Measurements from ENCODE around the gene MACROD1. TPM values are rescaled to one million over a fixed set of nuclear protein-coding genes. Genes with fewer than 3 reads are reported as not detected.

MACROD1 gene, protein sequence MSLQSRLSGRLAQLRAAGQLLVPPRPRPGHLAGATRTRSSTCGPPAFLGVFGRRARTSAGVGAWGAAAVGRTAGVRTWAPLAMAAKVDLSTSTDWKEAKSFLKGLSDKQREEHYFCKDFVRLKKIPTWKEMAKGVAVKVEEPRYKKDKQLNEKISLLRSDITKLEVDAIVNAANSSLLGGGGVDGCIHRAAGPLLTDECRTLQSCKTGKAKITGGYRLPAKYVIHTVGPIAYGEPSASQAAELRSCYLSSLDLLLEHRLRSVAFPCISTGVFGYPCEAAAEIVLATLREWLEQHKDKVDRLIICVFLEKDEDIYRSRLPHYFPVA
- 10 to 100 TPM in 1 of 7 donors, 1 to 10 TPM in 6; 5.1 to 10.6 (median 7.3) TPM for total RNA-seq
- polyA plus RNA-seq: 10 to 100 TPM in 2 of 3 donors, 1 to 10 TPM in 1; 7.0 to 20.3 (median 17.6) TPM
- long read RNA-seq, donor 1, transcript MACROD1-201 (11 exons, 1,205 nt): major isoform, 6 of 6 reads
- long read RNA-seq, donor 1, partial matches to known transcripts: 0 of 6 reads
- long read RNA-seq, donor 1, other reads (novel, unspliced or antisense): 0 of 6 reads
- long read RNA-seq, donor 2, partial matches to known transcripts: 91 of 159 reads
- long read RNA-seq, donor 2, other reads (novel, unspliced or antisense): 67 of 159 reads

- Histone ChIP-seq H3K4me1 (peaks cover 11 to 30% (median 22%) of the 10 kb centered on the region in 6 donors), H3K27me3 (replicated peaks in 1 of 7) (peaks cover 0 to 11% (median 0%) of the 10 kb centered on the region in 7 donors), H3K27ac (peak within 1 kb of the TSS in 7 of 8 donors; percentile 43 to 79 (median 69)), H3K9me3 (no peaks in the 10 kb centered on the region), H3K36me3 (no peaks in the 10 kb centered on the region), H3K4me3 (peak within 1 kb of the TSS; percentile 56 to 90 (median 80))
- TF ChIP-seq, protein P1, sequence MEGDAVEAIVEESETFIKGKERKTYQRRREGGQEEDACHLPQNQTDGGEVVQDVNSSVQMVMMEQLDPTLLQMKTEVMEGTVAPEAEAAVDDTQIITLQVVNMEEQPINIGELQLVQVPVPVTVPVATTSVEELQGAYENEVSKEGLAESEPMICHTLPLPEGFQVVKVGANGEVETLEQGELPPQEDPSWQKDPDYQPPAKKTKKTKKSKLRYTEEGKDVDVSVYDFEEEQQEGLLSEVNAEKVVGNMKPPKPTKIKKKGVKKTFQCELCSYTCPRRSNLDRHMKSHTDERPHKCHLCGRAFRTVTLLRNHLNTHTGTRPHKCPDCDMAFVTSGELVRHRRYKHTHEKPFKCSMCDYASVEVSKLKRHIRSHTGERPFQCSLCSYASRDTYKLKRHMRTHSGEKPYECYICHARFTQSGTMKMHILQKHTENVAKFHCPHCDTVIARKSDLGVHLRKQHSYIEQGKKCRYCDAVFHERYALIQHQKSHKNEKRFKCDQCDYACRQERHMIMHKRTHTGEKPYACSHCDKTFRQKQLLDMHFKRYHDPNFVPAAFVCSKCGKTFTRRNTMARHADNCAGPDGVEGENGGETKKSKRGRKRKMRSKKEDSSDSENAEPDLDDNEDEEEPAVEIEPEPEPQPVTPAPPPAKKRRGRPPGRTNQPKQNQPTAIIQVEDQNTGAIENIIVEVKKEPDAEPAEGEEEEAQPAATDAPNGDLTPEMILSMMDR (IDR thresholded peaks at IDR 0.05 in 8 of 11, conservative IDR thresholded peaks at IDR 0.05 in 3 of 11): peak in 1 of 11 experiments; percentile 11
- TF ChIP-seq POLR2AphosphoS5 (IDR thresholded peaks at IDR 0.05) (peak; percentile 63 to 78 (median 76)), POLR2A (IDR thresholded peaks at IDR 0.05) (no peak)
- intact Hi-C loops (cut with DNase I; ENCODE audit: low total_unique reads): no loop called here
- 1% methylated on average over 24 to 92 of the region's 92 CpGs for WGBS, 5 donors
- DNase-seq: peak; percentile 93
Measured at GRCh38 chr11:64165842-64166635, at the start of gene MACROD1. Gene MACROD1 (minus strand): TSS chr11:64166113. CDS start chr11:64165994, 119 bp downstream.

DNA sequence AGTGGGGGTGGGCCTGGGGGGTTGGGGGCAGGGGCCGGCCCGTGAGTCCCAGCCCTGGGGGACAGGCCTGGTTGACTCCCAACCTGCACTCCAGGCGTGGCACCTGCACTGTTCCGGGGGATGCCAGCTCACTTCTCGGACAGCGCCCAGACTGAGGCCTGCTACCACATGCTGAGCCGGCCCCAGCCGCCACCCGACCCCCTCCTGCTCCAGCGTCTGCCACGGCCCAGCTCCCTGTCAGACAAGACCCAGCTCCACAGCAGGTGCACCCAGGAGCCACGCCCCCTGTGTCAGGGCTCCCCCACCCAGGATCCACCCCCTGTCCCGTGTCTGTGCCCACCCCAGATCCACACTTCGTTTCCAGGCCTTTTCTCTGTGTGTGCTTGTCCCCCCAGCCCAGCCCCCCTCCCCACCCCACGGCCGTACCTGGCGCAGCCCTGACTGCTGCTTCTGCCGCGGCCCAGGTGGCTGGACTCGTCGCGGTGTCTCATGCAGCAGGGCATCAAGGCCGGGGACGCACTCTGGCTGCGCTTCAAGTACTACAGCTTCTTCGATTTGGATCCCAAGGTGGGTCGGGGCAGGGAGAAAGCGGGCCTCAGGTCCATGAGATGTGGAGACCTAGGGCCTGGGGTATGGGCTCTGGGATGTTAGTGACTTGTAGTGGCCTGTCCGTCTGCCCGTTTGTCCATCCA lies 45.4 kb upstream of the MACROD1 start:
- intact Hi-C loops (cut with DNase I; ENCODE audit: low total_unique reads): no loop called here
- H3K4me3 ChIP-seq: no peak overlapping the region
- peak overlapping the region in 3 of 8 donors; percentile 7 to 33 (median 21) for H3K27ac ChIP-seq
- 90 to 95% (median 91%) methylated on average over 29 to 30 of the region's 30 CpGs for WGBS, 5 donors
- peaks cover 12 to 95% (median 41%) of the 10 kb centered on the region in 6 donors for H3K4me1 ChIP-seq
- TF ChIP-seq, protein P1 (IDR thresholded peaks at IDR 0.05 in 8 of 11, conservative IDR thresholded peaks at IDR 0.05 in 3 of 11): no peak
- TF ChIP-seq POLR2AphosphoS5 (IDR thresholded peaks at IDR 0.05): peak in 1 of 3 donors; percentile 56
- H3K27me3 ChIP-seq (replicated peaks in 1 of 7): no peaks in the 10 kb centered on the region
- H3K36me3 ChIP-seq: peaks cover 0 to 84% (median 49%) of the 10 kb centered on the region in 6 donors
- DNase-seq: no peak
- H3K9me3 ChIP-seq: no peaks in the 10 kb centered on the region

GRCh38 chr11:64210301-64211020 lies 44.5 kb upstream of the MACROD1 start:
- no peaks in the 10 kb centered on the region for H3K9me3 ChIP-seq
- H3K4me3 ChIP-seq: no peak overlapping the region
- H3K4me1 ChIP-seq: peaks cover 20 to 97% (median 46%) of the 10 kb centered on the region in 6 donors
- H3K27ac ChIP-seq: peak overlapping the region in 3 of 8 donors; percentile 7 to 99 (median 21)
- 91 to 96% (median 92%) methylated on average over 23 to 24 of the region's 24 CpGs for WGBS, 5 donors
- DNase-seq: no peak
- H3K27me3 ChIP-seq (replicated peaks in 1 of 7): no peaks in the 10 kb centered on the region
- H3K36me3 ChIP-seq: peaks cover 0 to 75% (median 45%) of the 10 kb centered on the region in 6 donors
- intact Hi-C loops (cut with DNase I; ENCODE audit: low total_unique reads): no loop called here
- TF ChIP-seq POLR2A (IDR thresholded peaks at IDR 0.05) (no peak), POLR2AphosphoS5 (IDR thresholded peaks at IDR 0.05) (peak in 2 of 3 donors; percentile 5 to 48)
- TF ChIP-seq, protein P1 (IDR thresholded peaks at IDR 0.05 in 8 of 11, conservative IDR thresholded peaks at IDR 0.05 in 3 of 11): no peak

All from spleen (tissue), 13 donors.